K562 (cell line): ENCODE data around the gene MTOR. TPM values are rescaled to one million over a fixed set of nuclear protein-coding genes. Genes with fewer than 3 reads are reported as not detected.

Source experiments
- CBFA2T3 ChIP-seq: fragments of 450-650 bp; IDR thresholded peaks from 2 replicates; pipeline ENCODE4 v1.6.1; 2017
- CREBBP ChIP-seq: IDR thresholded peaks from one replicate; pipeline ENCODE4 v1.6.1; 2012; ENCODE audit warnings: low read depth, mild to moderate bottlenecking, control low read depth, inconsistent platforms, low read length
- E2F4 ChIP-seq: sonication (generic); formaldehyde crosslinking; IDR thresholded peaks from 2 replicates; pipeline ENCODE4 v1.8.0; 2022; ENCODE audit warnings: mild to moderate bottlenecking, low read depth, missing genetic modification reagents
- E4F1 ChIP-seq: fragments of 250-450 bp; sonication (Bioruptor Pico); IDR thresholded peaks from 2 replicates; pipeline ENCODE4 v1.5.0; 2021; ENCODE audit warnings: mild to moderate bottlenecking, borderline replicate concordance
- EP300 ChIP-seq: IDR thresholded peaks from 2 replicates; pipeline ENCODE4 v1.6.1; 2012; ENCODE audit warnings: low read length, improper control_type of control experiment
- EZH2 ChIP-seq: IDR thresholded peaks from 2 replicates; pipeline ENCODE4 v1.6.1; 2012; ENCODE audit warnings: low read depth, mild to moderate bottlenecking, inconsistent platforms, low read length, borderline replicate concordance
- MXI1 ChIP-seq: IDR thresholded peaks from 2 replicates; pipeline ENCODE4 v1.6.1; 2011; ENCODE audit warnings: low read depth, mild to moderate bottlenecking, improper control_type of control experiment, low read length
- NFIC ChIP-seq: fragments of 450-650 bp; IDR thresholded peaks from 2 replicates; pipeline ENCODE4 v1.6.1; 2017; ENCODE audit warnings: mild to moderate bottlenecking, inconsistent platforms
- NFIX ChIP-seq: fragments of 250-450 bp; sonication (Bioruptor Pico); IDR thresholded peaks from 2 replicates; pipeline ENCODE4 v1.4.0; 2020; ENCODE audit warnings: low read depth, mild to moderate bottlenecking, moderate library complexity
- RBM14 ChIP-seq: fragments of 200-400 bp; formaldehyde crosslinking; IDR thresholded peaks from 2 replicates; pipeline ENCODE4 v1.6.1; 2018; ENCODE audit warnings: low read depth, mild to moderate bottlenecking, low read length, moderate library complexity, borderline replicate concordance; ENCODE audit not compliant: insufficient read depth
- RBM17 ChIP-seq: fragments of 200-400 bp; formaldehyde crosslinking; IDR thresholded peaks from 2 replicates; pipeline ENCODE4 v1.6.1; 2017; ENCODE audit warnings: low read depth, mild to moderate bottlenecking, low read length, borderline replicate concordance
- RCOR1 ChIP-seq, 2 experiments: IDR thresholded peaks; 2 replicates each; pipeline ENCODE4 v1.6.1; 2012; ENCODE audit warnings: low read depth in 2 of 2, low read length in 2 of 2, borderline replicate concordance in 1 of 2, improper control_type of control experiment in 1 of 2
- SAP30 ChIP-seq: fragments of 200-600 bp; sonication (generic); IDR thresholded peaks from 2 replicates; pipeline ENCODE4 v1.6.1; 2012; ENCODE audit warnings: borderline replicate concordance, low read depth, mild to moderate bottlenecking, moderate library complexity, low read length, control low read depth, inconsistent platforms; ENCODE audit not compliant: insufficient read depth, poor library complexity, severe bottlenecking
- SMAD4 ChIP-seq: fragments of 250-450 bp; sonication (Bioruptor Pico); conservative IDR thresholded peaks from 2 replicates; pipeline ENCODE4 v1.8.0; 2021; ENCODE audit warnings: inconsistent platforms, mild to moderate bottlenecking, moderate library complexity
- SPI1 ChIP-seq: IDR thresholded peaks from 2 replicates; pipeline ENCODE4 v1.6.1; 2011; ENCODE audit warnings: low read depth, low read length, control low read depth, borderline replicate concordance
- TEAD1 ChIP-seq, 2 experiments: fragments of 450-650 bp in 1 of 2; sonication (generic) in 1 of 2; formaldehyde crosslinking; IDR thresholded peaks; 2 replicates each; pipeline versions ENCODE4 v1.4.0 to v1.8.0; 2020 to 2022; ENCODE audit warnings: mild to moderate bottlenecking in 2 of 2, missing genetic modification reagents in 1 of 2
- TRIM24 ChIP-seq, 2 experiments: fragments of 450-650 bp; IDR thresholded peaks; 2 replicates each; pipeline ENCODE4 v1.6.1; 2016
- ZNF277 ChIP-seq: fragments of 250-450 bp; sonication (Bioruptor Pico); IDR thresholded peaks from 2 replicates; pipeline ENCODE4 v1.8.0; 2022; ENCODE audit warnings: inconsistent platforms, mild to moderate bottlenecking, moderate library complexity, borderline replicate concordance
- ZNF3 ChIP-seq: fragments of 250-450 bp; sonication (Bioruptor Pico); IDR thresholded peaks from 2 replicates; pipeline ENCODE4 v1.5.0; 2021; ENCODE audit warnings: mild to moderate bottlenecking, moderate library complexity
- ZNF436 ChIP-seq: fragments of 250-450, 450-650 bp; sonication (Bioruptor Pico); formaldehyde crosslinking; IDR thresholded peaks from 2 replicates; pipeline ENCODE4 v1.7.0; 2020; ENCODE audit warnings: mild to moderate bottlenecking
- ZNF764 ChIP-seq: fragments of 250-450 bp; sonication (Bioruptor Pico); IDR thresholded peaks from 2 replicates; pipeline ENCODE4 v1.4.0; 2020; ENCODE audit warnings: low read depth, mild to moderate bottlenecking, moderate library complexity
- polyA plus RNA-seq, 8 experiments: library from polyadenylated mRNA; depleted of rRNA in 4 of 8; stranded (reverse) in 5 of 8; unstranded in 3 of 8; fragments of >200 nt; fragmentation: Nextera tagmentation in 2 of 8; fragmentation: Illumina TruSeq in 1 of 8; extraction: Ambion mirVana in 2 of 8; extraction: Trizol in 1 of 8; gene quantifications; 2 replicates each; pipeline versions ENCODE4 v1.2.1 to v1.2.3, GENCODE V29; 2011 to 2014; ENCODE audit warnings: inconsistent platforms in 1 of 8, missing spikeins in 1 of 8
- total RNA-seq, 7 experiments: library from RNA; depleted of rRNA in 6 of 7; stranded (reverse); fragments of >200 nt in 6 of 7; fragmentation: Illumina TruSeq in 2 of 7; extraction: Trizol in 2 of 7; gene quantifications; 2 replicates each; pipeline versions ENCODE4 v1.2.1 to v1.2.3, GENCODE V29; 2011 to 2021; ENCODE audit warnings: low replicate concordance in 1 of 7

Gene MTOR
- total and polyA plus RNA-seq, 9 of the 15 experiments (the other 6 are each of a cell fraction or from before 2014, with no cell fraction given): 11.4 to 71.4 (median 52.2) TPM

- TF ChIP-seq E2F4 (no peak), ZNF764 (CRISPR knock-in tag) (no peak), ZNF277 (no peak), CREBBP (no peak), TEAD1 (CRISPR knock-in tag; IDR thresholded peaks at IDR 0.05) (no peak), SPI1 (no peak), SMAD4 (CRISPR knock-in tag) (no peak), RCOR1 (IDR thresholded peaks at IDR 0.05; ENCODE audit: borderline replicate concordance in 1 of 2, low read depth in 2 of 2, low read length in 2 of 2) (peak in 1 of 2 experiments; percentile 56; a peak in 1 of 4 replicates), NFIX (CRISPR knock-in tag) (no peak), NFIC (no peak), ZNF436 (no peak), RBM14 (no peak), ZNF3 (no peak), TRIM24 (IDR thresholded peaks at IDR 0.05) (no peak), EZH2 (no peak), CBFA2T3 (0 out of 2 replicates have a peak, but pooled peaks have one; percentile 21), MXI1 (no peak), SAP30 (no peak), E4F1 (CRISPR knock-in tag) (no peak), RBM17 (no peak), EP300 (peak; percentile 54; the same call in 1 of the 2 replicates)
Observed at GRCh38 chr1:11178021-11179015, 84.0 kb downstream of the MTOR start (continued).
